8988T (cell line): ENCODE results near the gene SERPINE3.

Experiments used
- DNase-seq: peaks from one replicate; pipeline ENCODE4 v3.0.0; 2011

SERPINE3 gene

DNA sequence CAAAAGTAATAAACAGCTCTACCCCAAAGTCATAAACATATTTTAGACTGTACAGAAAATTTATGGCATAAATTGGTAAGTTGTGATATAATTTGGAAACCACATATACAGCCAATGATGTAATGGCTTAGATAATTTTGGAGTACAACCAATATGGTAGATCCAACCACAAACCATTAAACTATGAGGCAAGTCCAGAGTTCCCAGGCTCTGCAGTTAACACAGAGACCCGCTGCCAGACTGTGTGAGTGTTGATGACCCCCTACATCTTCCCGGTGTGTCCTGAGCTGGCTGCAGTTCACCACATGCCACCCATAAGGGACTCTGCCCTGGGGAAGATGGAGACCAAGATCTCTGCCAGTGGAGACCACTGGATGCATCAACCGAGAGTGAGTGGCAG lies 9.9 kb upstream of the SERPINE3 start:
- DNase-seq, result no peak

DNA sequence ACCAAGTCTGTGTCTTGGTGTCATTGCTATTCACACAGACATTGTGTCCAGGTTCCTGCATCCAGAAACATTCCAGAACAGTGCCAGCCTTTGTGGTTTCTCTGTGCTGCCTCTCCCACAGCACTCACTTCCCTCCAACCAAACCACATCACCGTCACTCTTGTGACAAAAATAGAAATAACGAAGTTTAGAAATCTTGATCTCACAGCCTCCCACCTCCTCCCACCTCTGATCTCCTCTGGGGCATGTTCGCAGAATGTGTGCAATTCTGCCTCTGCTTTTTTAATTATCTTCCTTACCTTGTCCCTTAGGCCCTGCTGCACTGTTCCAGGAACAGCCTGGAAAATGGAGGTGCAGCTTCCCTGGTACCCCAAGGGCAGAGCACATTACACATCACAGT lies 8.7 kb upstream of the SERPINE3 start:
- DNase-seq, result no peak

DNA sequence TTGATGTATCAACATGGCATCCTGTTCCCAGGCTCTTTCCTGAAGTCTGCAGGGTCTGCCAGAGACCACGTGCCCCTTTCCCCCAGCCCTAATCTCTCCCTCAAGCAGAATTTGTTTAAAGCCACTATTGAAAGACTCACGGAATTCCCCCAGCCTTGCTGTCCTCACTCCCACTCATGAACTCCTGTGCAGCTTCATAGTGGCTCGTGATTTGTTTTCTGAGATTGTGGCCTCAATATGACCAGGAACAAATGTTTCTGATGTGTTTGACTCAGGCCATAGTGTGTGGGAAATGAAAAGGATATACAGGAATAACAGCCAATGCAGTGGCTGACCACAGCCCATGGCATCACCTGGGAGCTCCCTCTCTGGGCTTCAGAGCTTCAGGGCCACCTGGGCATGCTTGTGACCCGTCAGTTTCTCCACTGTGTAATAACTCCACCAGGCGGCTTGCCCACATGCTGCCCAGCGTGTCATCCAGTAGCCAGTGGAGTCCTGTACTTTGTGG lies 8.1 kb upstream of the SERPINE3 start:
- DNase-seq, result no peak

DNA sequence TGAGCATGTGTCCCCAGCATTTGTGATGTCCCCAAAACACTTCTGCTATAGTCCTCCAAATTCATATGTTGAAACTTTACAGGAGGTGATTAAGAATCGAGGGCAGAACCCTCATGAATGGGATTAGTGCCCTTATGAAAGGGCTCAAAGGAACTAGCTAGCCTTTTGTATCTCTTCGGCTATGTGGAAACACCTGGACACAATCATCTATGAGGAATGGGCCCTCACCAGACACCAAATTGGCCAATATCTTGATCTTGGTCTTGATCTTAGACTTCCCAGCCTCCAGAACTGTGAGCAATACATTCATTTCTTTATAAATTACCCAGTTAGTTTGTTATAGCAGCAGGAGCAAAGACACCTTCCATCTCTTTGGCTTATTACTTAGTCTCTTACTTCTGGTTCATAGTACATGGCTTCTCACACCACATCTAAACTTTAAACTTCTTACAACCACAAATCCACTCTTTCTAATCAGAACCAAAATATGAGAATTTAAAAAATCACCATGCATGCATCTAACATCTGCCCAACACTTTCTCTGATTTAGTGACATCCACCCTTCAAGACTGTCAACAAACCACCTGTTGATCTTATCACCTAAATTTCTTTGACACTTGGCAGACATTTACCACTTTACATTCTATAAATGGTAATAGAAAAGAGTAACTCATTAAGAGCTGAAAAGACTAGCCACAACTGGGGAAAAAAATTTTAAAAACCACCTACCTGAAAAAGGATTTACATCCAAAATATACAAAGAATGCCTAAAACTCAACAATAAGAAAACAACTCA lies 6.7 kb upstream of the SERPINE3 start:
- DNase-seq, result no peak

DNA sequence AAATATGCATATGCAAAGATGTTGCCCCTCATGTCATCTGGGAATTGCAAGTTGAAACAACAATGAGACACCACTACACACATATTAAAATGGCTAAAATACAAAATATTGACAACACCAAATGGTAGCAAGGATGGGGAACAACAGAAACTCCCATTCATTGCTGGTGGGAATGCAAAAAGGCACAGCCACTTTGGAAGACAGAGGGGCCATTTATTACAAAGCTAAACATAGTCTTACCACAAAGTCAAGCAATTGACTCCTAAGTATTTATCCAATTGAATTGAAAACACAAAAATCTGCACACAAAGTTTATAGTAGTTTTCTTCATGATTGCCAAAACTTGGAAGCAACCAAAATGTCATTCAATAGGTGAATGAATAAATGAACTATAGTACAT lies 6.1 kb upstream of the SERPINE3 start:
- DNase-seq, result no peak

DNA sequence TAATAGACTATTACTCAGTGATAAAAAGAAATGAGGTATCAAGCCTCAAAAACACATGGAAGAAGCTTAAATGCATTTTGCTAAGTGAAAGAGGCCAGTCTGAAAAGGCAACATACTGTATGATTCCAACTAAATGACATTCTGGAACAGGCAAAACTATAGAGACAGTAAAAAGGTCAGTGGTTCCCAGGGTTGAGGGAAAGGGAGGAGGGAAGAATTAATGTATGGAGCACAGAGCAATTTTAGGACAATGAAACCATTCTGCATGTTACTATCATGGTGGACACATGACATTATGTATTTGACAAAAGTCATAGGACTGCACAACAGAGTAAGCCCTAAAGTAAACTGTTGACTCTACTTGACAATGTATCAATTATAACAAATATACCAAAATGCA lies 5.7 kb upstream of the SERPINE3 start:
- no peak for DNase-seq

DNA sequence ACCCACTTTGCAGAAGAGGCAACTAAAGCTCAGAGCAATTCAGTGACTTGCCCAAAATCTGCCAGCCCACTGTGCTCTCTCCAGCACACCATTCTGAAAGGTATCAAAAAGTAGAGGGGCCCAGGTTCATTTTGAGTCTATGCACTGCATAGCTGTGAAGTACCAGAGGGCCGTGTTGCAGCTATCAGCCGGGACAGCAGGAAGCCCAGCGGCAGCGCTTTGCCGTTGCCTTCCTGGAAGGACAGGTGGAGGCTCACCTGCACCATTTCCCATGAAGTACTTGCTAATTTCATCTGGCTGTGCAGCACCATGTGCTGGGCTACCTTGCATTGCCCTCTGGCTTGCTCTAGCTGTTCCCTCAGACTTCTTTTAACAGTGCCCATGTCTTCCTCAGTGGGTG lies 2.7 kb upstream of the SERPINE3 start:
- no peak for DNase-seq

- no peak for DNase-seq
Observed at GRCh38 chr13:51339952-51340732, 651 bp downstream of the SERPINE3 start.

- no peak for DNase-seq
Observed at GRCh38 chr13:51341232-51341631, 1.7 kb downstream of the SERPINE3 start.

DNA sequence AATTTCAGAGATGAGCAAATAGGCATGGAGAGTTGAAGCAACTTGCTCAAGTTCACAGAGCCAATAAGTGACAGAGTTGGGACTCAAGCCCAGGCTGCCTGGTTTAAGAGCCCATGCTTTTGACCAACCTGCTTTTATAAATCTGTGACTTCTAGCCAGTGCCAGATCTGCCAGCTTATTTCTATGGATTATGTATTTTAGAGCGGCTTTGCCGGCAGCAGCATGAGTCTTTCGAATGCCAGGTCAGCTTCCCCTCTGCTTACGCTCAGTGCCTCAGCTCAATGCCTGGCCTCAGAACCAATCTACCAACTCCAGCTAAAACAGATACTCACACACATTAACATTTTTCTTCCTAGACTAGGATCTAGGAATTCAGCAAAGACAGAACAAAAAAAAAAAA lies 2.3 kb downstream of the SERPINE3 start:
- no peak for DNase-seq

- DNase-seq, result no peak
Observed at GRCh38 chr13:51342706-51343105, 3.2 kb downstream of the SERPINE3 start.

DNA sequence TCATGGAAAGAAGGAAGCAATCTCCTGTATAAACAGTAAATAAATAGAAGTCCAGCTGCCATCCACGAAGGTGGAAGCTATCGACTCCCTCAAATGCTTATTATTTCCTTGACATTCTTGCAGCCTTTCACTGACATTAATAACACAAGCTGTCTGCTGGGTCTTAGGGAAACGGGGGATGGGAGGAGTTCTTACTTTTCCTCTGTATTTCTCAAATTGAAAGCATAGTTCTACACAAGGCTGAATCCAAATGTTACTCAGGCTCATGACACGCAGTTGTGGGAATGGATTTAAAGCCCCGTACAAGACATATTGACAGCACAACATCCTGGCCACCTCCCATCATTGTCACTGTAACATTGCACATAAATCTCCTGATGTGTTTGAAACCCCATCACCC lies 4.0 kb downstream of the SERPINE3 start:
- no peak for DNase-seq

DNA sequence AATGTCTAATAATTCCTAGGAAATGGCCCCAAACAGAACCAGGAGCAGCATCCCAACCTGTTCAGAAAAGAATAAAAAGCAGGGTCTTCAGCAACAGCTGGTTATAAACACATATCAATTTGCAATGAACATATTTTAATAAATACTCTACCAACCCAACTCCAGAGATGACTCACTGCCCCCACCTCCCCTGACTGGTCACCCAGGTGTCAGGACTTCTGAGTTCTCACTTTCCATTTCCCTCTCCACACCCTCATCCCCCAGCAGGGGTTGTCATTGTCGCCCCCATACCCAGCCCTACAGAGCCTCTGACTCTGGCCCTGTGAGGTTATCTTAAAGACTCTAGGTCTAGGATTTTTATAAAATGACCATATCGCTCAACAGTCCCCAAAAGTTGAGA lies 6.9 kb downstream of the SERPINE3 start:
- DNase-seq, result no peak

- DNase-seq, result no peak
Observed at GRCh38 chr13:51347099-51347498, 7.6 kb downstream of the SERPINE3 start.

DNA sequence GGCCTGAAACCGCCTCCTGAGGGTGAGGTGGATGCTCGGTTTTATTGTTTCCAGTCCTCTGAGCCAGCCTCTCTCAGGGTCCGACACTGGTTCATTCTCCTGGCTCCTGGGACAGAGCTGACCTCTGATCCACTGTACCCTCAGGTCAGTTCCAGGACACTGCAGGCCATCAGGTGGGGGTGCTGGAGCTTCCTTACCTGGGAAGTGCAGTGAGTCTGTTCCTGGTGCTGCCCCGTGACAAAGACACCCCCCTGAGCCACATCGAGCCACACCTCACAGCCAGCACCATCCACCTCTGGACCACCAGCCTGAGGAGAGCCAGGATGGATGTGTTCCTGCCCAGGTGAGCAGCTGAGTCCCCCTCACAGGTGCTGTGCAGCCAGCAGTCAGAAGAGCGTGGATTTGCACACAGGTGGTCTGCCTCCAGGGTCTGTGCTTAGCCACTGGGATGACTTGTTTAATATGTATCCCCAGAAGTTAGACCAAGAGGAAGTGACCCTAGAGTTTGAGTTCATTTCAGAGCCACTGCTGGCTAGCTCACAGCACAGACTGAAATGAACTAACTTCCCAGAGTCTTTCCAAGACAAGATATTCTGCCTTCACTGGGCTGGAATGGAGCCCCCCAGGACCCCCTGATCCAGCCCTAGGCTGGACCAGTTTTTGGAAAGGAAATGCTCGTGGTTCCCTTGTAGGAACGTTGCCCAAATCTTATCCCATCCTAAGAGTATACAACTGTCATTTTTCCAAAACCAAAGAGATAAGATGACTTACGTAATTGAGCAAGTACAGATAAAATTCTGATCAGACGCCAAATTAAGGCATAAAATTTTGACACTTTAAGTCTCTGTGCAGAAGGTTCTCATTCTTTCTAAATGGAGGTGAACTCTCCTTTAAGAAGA lies 8.8 kb downstream of the SERPINE3 start:
- DNase-seq, result no peak

- no peak for DNase-seq
Observed at GRCh38 chr13:51349016-51349415, 9.5 kb downstream of the SERPINE3 start.

GRCh38 chr13:51355217-51355616 lies 15.7 kb downstream of the SERPINE3 start:
- DNase-seq, result no peak

DNA sequence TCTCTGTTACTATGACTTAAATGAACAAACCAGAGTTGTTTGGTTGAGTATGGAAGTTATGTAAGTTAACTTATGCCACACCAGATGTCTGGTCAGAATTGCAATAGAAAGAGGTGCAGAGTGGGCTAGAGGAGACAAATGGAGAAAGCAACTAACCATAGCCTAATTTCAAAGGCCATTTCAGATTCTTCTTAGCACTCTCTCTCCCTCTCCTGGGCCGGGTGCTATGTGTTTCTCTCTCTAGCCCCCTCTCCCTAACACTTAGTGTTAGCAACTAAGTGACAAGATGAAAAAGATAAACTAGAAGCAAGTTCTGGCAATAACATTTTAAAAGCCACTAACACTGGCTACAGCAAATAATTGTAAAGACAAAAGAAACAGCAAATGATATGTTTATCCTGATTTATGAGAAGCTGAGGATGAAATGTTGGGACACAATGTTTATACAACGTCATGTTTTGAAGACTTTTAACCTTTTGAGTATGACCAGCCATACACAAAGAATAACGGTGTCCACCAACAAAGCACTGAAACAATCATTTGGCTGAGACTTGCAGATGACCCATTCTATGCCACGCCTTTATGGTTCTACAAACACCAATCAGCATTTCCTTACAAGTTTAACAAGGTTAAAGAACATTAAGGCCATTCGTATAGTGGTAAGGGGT lies 18.6 kb downstream of the SERPINE3 start:
- no peak for DNase-seq

GRCh38 chr13:51359352-51359751 lies 19.9 kb downstream of the SERPINE3 start:
- DNase-seq, result no peak

DNA sequence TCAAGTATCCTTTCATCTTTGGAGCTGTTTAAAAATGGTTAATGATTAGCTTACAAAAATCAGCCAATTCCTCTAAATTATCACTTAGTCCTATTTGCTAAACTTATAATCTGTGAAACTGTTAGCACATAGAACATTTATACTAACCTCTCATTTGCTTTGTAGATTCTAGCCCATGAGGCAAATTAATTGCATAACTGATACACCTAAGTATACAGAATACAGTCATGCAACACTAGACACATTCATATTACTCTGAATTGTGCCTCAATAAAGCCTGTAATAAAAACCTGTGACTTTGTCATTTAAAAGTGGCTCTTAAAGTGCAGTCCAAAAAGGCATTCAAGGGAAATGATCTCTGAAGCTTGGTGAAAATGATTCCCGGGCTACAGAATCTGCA lies 21.0 kb downstream of the SERPINE3 start:
- DNase-seq, result no peak

DNA sequence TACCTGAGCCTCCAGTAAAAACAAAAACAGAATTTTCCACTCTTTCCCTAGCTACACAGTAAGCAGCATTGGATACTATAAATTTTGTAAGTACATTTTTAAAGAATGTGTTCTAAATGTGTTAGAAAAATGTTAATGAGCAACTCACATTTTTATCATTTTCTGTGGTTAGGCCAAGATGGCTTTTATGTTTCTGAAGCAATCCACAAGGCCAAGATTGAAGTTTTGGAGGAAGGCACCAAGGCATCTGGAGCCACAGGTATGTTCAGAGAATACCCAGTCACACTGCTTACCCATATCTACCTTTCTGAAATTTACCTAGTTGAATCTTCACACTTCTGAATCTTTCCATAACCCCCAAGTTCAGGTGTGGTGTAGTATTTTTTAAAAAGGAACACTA lies 21.6 kb downstream of the SERPINE3 start:
- DNase-seq, result no peak

DNA sequence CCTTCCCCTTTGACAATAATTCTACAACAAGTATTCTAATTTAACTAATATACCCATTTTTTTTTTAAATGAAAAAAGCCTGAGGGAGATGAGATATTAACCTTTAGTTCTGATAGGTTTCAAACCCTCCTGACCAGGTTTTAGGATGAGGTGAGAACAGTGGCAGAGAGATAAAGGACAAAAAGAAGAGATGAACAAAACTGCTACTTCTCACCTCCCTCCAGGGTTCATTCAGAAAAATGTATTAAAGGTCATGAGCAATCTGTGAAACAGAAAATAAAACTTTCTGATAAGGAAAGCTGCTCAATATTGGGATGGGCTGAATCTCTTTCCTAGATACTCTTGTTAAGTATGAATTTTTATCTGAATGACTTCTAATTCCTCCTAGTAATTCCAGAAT lies 24.1 kb downstream of the SERPINE3 start:
- DNase-seq, result no peak
